H9 (cell line): ENCODE data around the gene ANKUB1. TPM values are rescaled to one million over a fixed set of nuclear protein-coding genes. Genes with fewer than 3 reads are reported as not detected.

Experiments
- DNase-seq: peaks from one replicate; pipeline ENCODE4 v3.0.0-alpha.2; 2017
- H2AFZ ChIP-seq: one replicate; pipeline ENCODE4 v1.6.1; 2013; ENCODE audit warnings: mild to moderate bottlenecking, low read length, control low read depth, moderate library complexity
- H2AK5ac ChIP-seq: 2 replicates; pipeline ENCODE4 v1.6.1; 2013; ENCODE audit warnings: low read length, control low read depth, mixed read lengths; ENCODE audit not compliant: insufficient read length
- H2BK120ac ChIP-seq: one replicate; pipeline ENCODE4 v1.6.1; 2013; ENCODE audit warnings: low read depth, mild to moderate bottlenecking, low read length, control low read depth, inconsistent platforms; ENCODE audit not compliant: poor library complexity, severe bottlenecking
- H2BK12ac ChIP-seq: 2 replicates; pipeline ENCODE4 v1.6.1; 2013; ENCODE audit warnings: low read length, control low read depth, mixed read lengths, low read depth; ENCODE audit not compliant: insufficient read length
- H2BK15ac ChIP-seq: 2 replicates; pipeline ENCODE4 v1.6.1; 2013; ENCODE audit warnings: low read depth, low read length, control low read depth
- H2BK20ac ChIP-seq: one replicate; pipeline ENCODE4 v1.6.1; 2013; ENCODE audit warnings: low read depth, mild to moderate bottlenecking, low read length, control low read depth, inconsistent platforms; ENCODE audit not compliant: poor library complexity, severe bottlenecking
- H2BK5ac ChIP-seq: 2 replicates; pipeline ENCODE4 v1.6.1; 2013; ENCODE audit warnings: low read length, control low read depth, mixed read lengths; ENCODE audit not compliant: insufficient read length
- H3K14ac ChIP-seq: 2 replicates; pipeline ENCODE4 v1.6.1; 2013; ENCODE audit warnings: low read length, control low read depth; ENCODE audit not compliant: insufficient read depth
- H3K18ac ChIP-seq: 2 replicates; pipeline ENCODE4 v1.6.1; 2013; ENCODE audit warnings: low read depth, mild to moderate bottlenecking, mixed read lengths, low read length, control low read depth; ENCODE audit not compliant: insufficient read length
- H3K23ac ChIP-seq: 2 replicates; pipeline ENCODE4 v1.6.1; 2013; ENCODE audit warnings: low read length, control low read depth, mixed read lengths, low read depth; ENCODE audit not compliant: insufficient read length
- H3K23me2 ChIP-seq: 2 replicates; pipeline ENCODE4 v1.6.1; 2013; ENCODE audit warnings: low read depth, mild to moderate bottlenecking, mixed read lengths, low read length, control low read depth; ENCODE audit not compliant: insufficient read length, poor library complexity, severe bottlenecking
- H3K27ac ChIP-seq: 2 replicates; pipeline ENCODE4 v1.5.1; 2013; ENCODE audit warnings: low read length, control low read depth, mixed read lengths, low read depth; ENCODE audit not compliant: insufficient read length
- H3K27me3 ChIP-seq: 2 replicates; pipeline ENCODE4 v1.6.1; 2013; ENCODE audit warnings: low read length, control low read depth, inconsistent platforms; ENCODE audit not compliant: insufficient read depth
- H3K4ac ChIP-seq: 2 replicates; pipeline ENCODE4 v1.6.1; 2013; ENCODE audit warnings: low read depth, mild to moderate bottlenecking, control low read depth, inconsistent platforms, low read length, moderate library complexity
- H3K4me1 ChIP-seq: 2 replicates; pipeline ENCODE4 v1.6.1; 2013; ENCODE audit warnings: low read length, control low read depth, inconsistent platforms; ENCODE audit not compliant: insufficient read depth
- H3K4me2 ChIP-seq: 2 replicates; pipeline ENCODE4 v1.6.1; 2013; ENCODE audit warnings: low read length, control low read depth, mixed read lengths; ENCODE audit not compliant: insufficient read length, insufficient read depth
- H3K56ac ChIP-seq: 2 replicates; pipeline ENCODE4 v1.6.1; 2013; ENCODE audit warnings: low read depth, mild to moderate bottlenecking, mixed read lengths, low read length, control low read depth; ENCODE audit not compliant: insufficient read length
- H3K79me1 ChIP-seq: 2 replicates; pipeline ENCODE4 v1.6.1; 2013; ENCODE audit warnings: low read depth, mild to moderate bottlenecking, moderate library complexity, low read length, control low read depth, inconsistent platforms; ENCODE audit not compliant: insufficient read depth, poor library complexity, severe bottlenecking
- H3K79me2 ChIP-seq: 2 replicates; pipeline ENCODE4 v1.6.1; 2013; ENCODE audit warnings: low read length, control low read depth, inconsistent platforms; ENCODE audit not compliant: insufficient read depth
- H3K9ac ChIP-seq: 2 replicates; pipeline ENCODE4 v1.6.1; 2013; ENCODE audit warnings: low read length, control low read depth, mixed read lengths; ENCODE audit not compliant: insufficient read length; ENCODE audit errors: extremely low read depth
- H3K9me3 ChIP-seq: one replicate; pipeline ENCODE4 v1.6.1; 2013; ENCODE audit warnings: low read depth, low read length, inconsistent platforms; ENCODE audit not compliant: control insufficient read depth
- H3T11ph ChIP-seq: one replicate; pipeline ENCODE4 v1.6.1; 2013; ENCODE audit warnings: mild to moderate bottlenecking, low read length, control low read depth, inconsistent platforms
- H4K20me1 ChIP-seq: one replicate; pipeline ENCODE4 v1.6.1; 2013; ENCODE audit not compliant: control insufficient read depth, insufficient read length, insufficient read depth
- H4K5ac ChIP-seq: 2 replicates; pipeline ENCODE4 v1.6.1; 2013; ENCODE audit warnings: low read depth, mild to moderate bottlenecking, mixed read lengths, low read length, control low read depth; ENCODE audit not compliant: insufficient read length
- H4K8ac ChIP-seq: replicated peaks from 2 replicates; pipeline ENCODE4 v1.6.1; 2013; ENCODE audit warnings: low read length, control low read depth, mixed read lengths, low read depth; ENCODE audit not compliant: insufficient read length
- H4K91ac ChIP-seq: 2 replicates; pipeline ENCODE4 v1.6.1; 2013; ENCODE audit warnings: low read depth, mild to moderate bottlenecking, moderate library complexity, mixed read lengths, low read length, control low read depth; ENCODE audit not compliant: insufficient read length
- H3K27ac Mint-ChIP-seq, 3 experiments: 2 replicates in 2 of 3; 3 replicates in 1 of 3; pipeline ENCODE4 v1.8.0; 2020 to 2021; ENCODE audit warnings: mixed read lengths in 3 of 3, mild to moderate bottlenecking in 1 of 3, moderate library complexity in 1 of 3
- H3K27me3 Mint-ChIP-seq: 2 replicates; pipeline ENCODE4 v1.8.0; 2021; ENCODE audit warnings: low read depth, mild to moderate bottlenecking, moderate library complexity, mixed read lengths
- H3K36me3 Mint-ChIP-seq, 3 experiments: 2 replicates in 2 of 3; 3 replicates in 1 of 3; pipeline ENCODE4 v1.8.0; 2020 to 2021; ENCODE audit warnings: low read depth in 3 of 3, mixed read lengths in 3 of 3; ENCODE audit not compliant: insufficient read depth in 1 of 3
- H3K4me1 Mint-ChIP-seq, 2 experiments: 2 replicates each; pipeline ENCODE4 v1.8.0; 2020; ENCODE audit warnings: mixed read lengths in 2 of 2
- H3K4me3 Mint-ChIP-seq, 2 experiments: 2 replicates in 1 of 2; 3 replicates in 1 of 2; pipeline ENCODE4 v1.8.0; 2020 to 2021; ENCODE audit warnings: mild to moderate bottlenecking in 2 of 2, mixed read lengths in 2 of 2, moderate library complexity in 1 of 2
- H3K9me3 Mint-ChIP-seq, 2 experiments: 2 replicates in 1 of 2; 3 replicates in 1 of 2; pipeline ENCODE4 v1.8.0; 2020; ENCODE audit warnings: mild to moderate bottlenecking in 2 of 2, mixed read lengths in 2 of 2, moderate library complexity in 1 of 2
- WGBS: extraction: QIAGEN DNeasy Blood & Tissue Kit; methylation state at CpG from one replicate; pipeline ENCODE4 v1.1.7; 2013; ENCODE audit warnings: missing lambda C conversion rate, low lambda C conversion rate, mixed read lengths; ENCODE audit not compliant: insufficient read length; ENCODE audit errors: extremely low coverage; 5-methylcytosine and 5-hydroxymethylcytosine counted together
- total RNA-seq: library from RNA; stranded (reverse); gene quantifications from 2 replicates; pipeline ENCODE4 v1.2.1, GENCODE V29; 2021
- TF ChIP-seq, protein P1 (sequence below): fragments of 200-600 bp; sonication (generic); conservative IDR thresholded peaks from 3 replicates; pipeline ENCODE4 v1.8.0; 2021; ENCODE audit warnings: antibody characterized with exemption, mild to moderate bottlenecking

ANKUB1 gene
- total RNA-seq, 1 experiment from 2014 or later, result not detected

- H2BK12ac ChIP-seq, result no peak overlapping the region
- no peak overlapping the region for H3K4me2 ChIP-seq
- WGBS, result no CpG with 5 or more reads among the region's 3 CpGs
- peaks cover 3% of the 10 kb centered on the region; the same call in 1 of the 2 replicates for H3K4me1 ChIP-seq
- H3K79me1 ChIP-seq, result peaks cover 4% of the 10 kb centered on the region
- Mint-ChIP-seq H3K9me3 (peaks cover 26 to 30% of the 10 kb centered on the region in 2 experiments), H3K27ac (no peak overlapping the region; a peak in 2 of 7 replicates), H3K4me1 (peaks cover 13 to 16% of the 10 kb centered on the region in 2 experiments), H3K27me3 (no peaks in the 10 kb centered on the region; the same call in 1 of the 2 replicates), H3K4me3 (no peak overlapping the region), H3K36me3 (peaks cover 26 to 44% (median 34%) of the 10 kb centered on the region in 3 experiments)
- no peaks in the 10 kb centered on the region for H3K27me3 ChIP-seq
- no peak overlapping the region for H2AK5ac ChIP-seq
- H3K27ac ChIP-seq, result no peak overlapping the region
- H2BK120ac ChIP-seq, result no peak overlapping the region
- DNase-seq, result no peak
- no peak overlapping the region for H3K4ac ChIP-seq
- no peaks in the 10 kb centered on the region for H3K23me2 ChIP-seq
- H4K5ac ChIP-seq, result no peak overlapping the region
- no peak overlapping the region for H2BK5ac ChIP-seq
- H4K91ac ChIP-seq, result no peak overlapping the region
- no peak overlapping the region for H3K23ac ChIP-seq
- no peak overlapping the region for H3T11ph ChIP-seq
- no peak overlapping the region for H3K9ac ChIP-seq
- H4K20me1 ChIP-seq, result no peaks in the 10 kb centered on the region
- H3K79me2 ChIP-seq, result peaks cover 7% of the 10 kb centered on the region; the same call in 1 of the 2 replicates
- H2BK20ac ChIP-seq, result no peak overlapping the region
- H3K18ac ChIP-seq, result no peak overlapping the region
- TF ChIP-seq, protein P1, sequence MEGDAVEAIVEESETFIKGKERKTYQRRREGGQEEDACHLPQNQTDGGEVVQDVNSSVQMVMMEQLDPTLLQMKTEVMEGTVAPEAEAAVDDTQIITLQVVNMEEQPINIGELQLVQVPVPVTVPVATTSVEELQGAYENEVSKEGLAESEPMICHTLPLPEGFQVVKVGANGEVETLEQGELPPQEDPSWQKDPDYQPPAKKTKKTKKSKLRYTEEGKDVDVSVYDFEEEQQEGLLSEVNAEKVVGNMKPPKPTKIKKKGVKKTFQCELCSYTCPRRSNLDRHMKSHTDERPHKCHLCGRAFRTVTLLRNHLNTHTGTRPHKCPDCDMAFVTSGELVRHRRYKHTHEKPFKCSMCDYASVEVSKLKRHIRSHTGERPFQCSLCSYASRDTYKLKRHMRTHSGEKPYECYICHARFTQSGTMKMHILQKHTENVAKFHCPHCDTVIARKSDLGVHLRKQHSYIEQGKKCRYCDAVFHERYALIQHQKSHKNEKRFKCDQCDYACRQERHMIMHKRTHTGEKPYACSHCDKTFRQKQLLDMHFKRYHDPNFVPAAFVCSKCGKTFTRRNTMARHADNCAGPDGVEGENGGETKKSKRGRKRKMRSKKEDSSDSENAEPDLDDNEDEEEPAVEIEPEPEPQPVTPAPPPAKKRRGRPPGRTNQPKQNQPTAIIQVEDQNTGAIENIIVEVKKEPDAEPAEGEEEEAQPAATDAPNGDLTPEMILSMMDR, result no peak
- no peak overlapping the region for H2AFZ ChIP-seq
- no peak overlapping the region for H3K56ac ChIP-seq
- peaks cover 11% of the 10 kb centered on the region for H3K9me3 ChIP-seq
- no peak overlapping the region for H2BK15ac ChIP-seq
- H3K14ac ChIP-seq, result no peak overlapping the region
- no peak overlapping the region for H4K8ac ChIP-seq
Observed at GRCh38 chr3:149826636-149827035, 34.3 kb upstream of the ANKUB1 start.
